GM23338 (cell line): ENCODE data around the gene CYBA. TPM values are rescaled to one million over a fixed set of nuclear protein-coding genes. Genes with fewer than 3 reads are reported as not detected.

Experiments
- ATAC-seq: fragments of 200-7000 bp; cut with Tn5 transposase; 3 replicates; pipeline ENCODE4 v1.9.1; 2020
- DNase-seq: peaks from one replicate; pipeline ENCODE4 v3.0.0-alpha.2; 2015; ENCODE audit warnings: low spot score
- H2AFZ ChIP-seq: fragments of 200-600 bp; sonication (generic); 2 replicates; pipeline ENCODE4 v1.8.0; 2016; ENCODE audit warnings: antibody characterized with exemption, mild to moderate bottlenecking, moderate library complexity
- H3F3A ChIP-seq: fragments of 200-600 bp; sonication (generic); replicated peaks from 2 replicates; pipeline ENCODE4 v1.8.0; 2017; ENCODE audit warnings: antibody characterized with exemption, mixed run types, low read depth
- H3K27ac ChIP-seq: fragments of 200-600 bp; sonication (generic); 2 replicates; pipeline ENCODE4 v1.6.1; 2016; ENCODE audit warnings: low read depth
- H3K27me3 ChIP-seq: fragments of 200-600 bp; sonication (generic); 2 replicates; pipeline ENCODE4 v1.8.0; 2016; ENCODE audit warnings: mild to moderate bottlenecking, mixed run types, moderate library complexity; ENCODE audit not compliant: insufficient read depth
- H3K36me3 ChIP-seq: fragments of 200-600 bp; sonication (generic); 2 replicates; pipeline ENCODE4 v1.8.0; 2016; ENCODE audit warnings: mild to moderate bottlenecking; ENCODE audit not compliant: insufficient read depth
- H3K4me1 ChIP-seq: fragments of 200-600 bp; sonication (generic); 2 replicates; pipeline ENCODE4 v1.8.0; 2016; ENCODE audit warnings: mild to moderate bottlenecking, moderate library complexity; ENCODE audit not compliant: insufficient read depth
- H3K4me2 ChIP-seq: fragments of 200-600 bp; sonication (generic); 2 replicates; pipeline ENCODE4 v1.7.1; 2017; ENCODE audit warnings: mixed run types
- H3K4me3 ChIP-seq: fragments of 200-600 bp; sonication (generic); 2 replicates; pipeline ENCODE4 v1.6.1; 2016; ENCODE audit warnings: mixed run types
- H3K79me2 ChIP-seq: fragments of 200-600 bp; sonication (generic); replicated peaks from 2 replicates; pipeline ENCODE4 v1.8.0; 2017; ENCODE audit warnings: mild to moderate bottlenecking; ENCODE audit not compliant: insufficient read depth
- H3K9me2 ChIP-seq: fragments of 200-600 bp; sonication (generic); 2 replicates; pipeline ENCODE4 v1.8.0; 2017; ENCODE audit not compliant: insufficient read depth
- H4K20me1 ChIP-seq: fragments of 200-600 bp; sonication (generic); replicated peaks from 2 replicates; pipeline ENCODE4 v1.8.0; 2017; ENCODE audit warnings: mild to moderate bottlenecking; ENCODE audit not compliant: insufficient read depth
- H3K27ac Mint-ChIP-seq: 2 replicates; pipeline ENCODE4 v1.8.0; 2020; ENCODE audit warnings: inconsistent platforms, mild to moderate bottlenecking, moderate library complexity, mixed read lengths
- H3K27me3 Mint-ChIP-seq: 3 replicates; pipeline ENCODE4 v1.8.0; 2022; ENCODE audit warnings: low read depth, mild to moderate bottlenecking, moderate library complexity, mixed read lengths, inconsistent platforms; ENCODE audit not compliant: insufficient read depth, poor library complexity
- H3K36me3 Mint-ChIP-seq: 3 replicates; pipeline ENCODE4 v1.8.0; 2021; ENCODE audit warnings: low read depth, mild to moderate bottlenecking, inconsistent platforms, moderate library complexity, mixed read lengths
- H3K4me1 Mint-ChIP-seq: 3 replicates; pipeline ENCODE4 v1.8.0; 2020; ENCODE audit warnings: mild to moderate bottlenecking, inconsistent platforms, mixed read lengths
- H3K4me3 Mint-ChIP-seq: 3 replicates; pipeline ENCODE4 v1.8.0; 2021; ENCODE audit warnings: moderate library complexity, mild to moderate bottlenecking, inconsistent platforms, mixed read lengths
- H3K9me3 Mint-ChIP-seq: 3 replicates; pipeline ENCODE4 v1.8.0; 2020; ENCODE audit warnings: moderate library complexity, mild to moderate bottlenecking, inconsistent platforms, mixed read lengths
- CREB1 ChIP-seq: fragments of 250-450 bp; sonication (Bioruptor Pico); IDR thresholded peaks from 2 replicates; pipeline ENCODE4 v1.5.0; 2020; ENCODE audit warnings: low read depth, mild to moderate bottlenecking, moderate library complexity
- EZH2 ChIP-seq: fragments of 200-600 bp; sonication (generic); IDR thresholded peaks from one replicate; pipeline ENCODE4 v1.8.0; 2017; ENCODE audit warnings: antibody characterized with exemption, mild to moderate bottlenecking, low read depth; ENCODE audit not compliant: unreplicated experiment
- EZH2phosphoT487 ChIP-seq: fragments of 200-600 bp; sonication (generic); IDR thresholded peaks from one replicate; pipeline ENCODE4 v1.8.1; 2018; ENCODE audit warnings: antibody characterized with exemption; ENCODE audit not compliant: unreplicated experiment
- JUNB ChIP-seq: IDR thresholded peaks from one replicate; pipeline ENCODE4 v1.6.1; 2016; ENCODE audit warnings: antibody characterized with exemption; ENCODE audit not compliant: unreplicated experiment
- NANOG ChIP-seq: IDR thresholded peaks from 2 replicates; pipeline ENCODE4 v1.6.1; 2016; ENCODE audit warnings: antibody characterized with exemption, borderline replicate concordance
- POLR2AphosphoS5 ChIP-seq: IDR thresholded peaks from 2 replicates; pipeline ENCODE4 v1.6.1; 2016; ENCODE audit warnings: antibody characterized with exemption, low read depth
- STAT1 ChIP-seq: IDR thresholded peaks from one replicate; pipeline ENCODE4 v1.6.1; 2016; ENCODE audit warnings: antibody characterized with exemption; ENCODE audit not compliant: unreplicated experiment
- ZNF114 ChIP-seq: fragments of 250-450 bp; sonication (Bioruptor Pico); IDR thresholded peaks from 2 replicates; pipeline ENCODE4 v1.5.0; 2020; ENCODE audit warnings: mild to moderate bottlenecking, moderate library complexity
- ZNF331 ChIP-seq: fragments of 250-450 bp; sonication (Bioruptor Pico); IDR thresholded peaks from 2 replicates; pipeline ENCODE4 v1.5.0; 2020; ENCODE audit warnings: low read depth, mild to moderate bottlenecking, moderate library complexity
- polyA plus RNA-seq: library from polyadenylated mRNA; unstranded; fragments of >200 nt; fragmentation: Nextera tagmentation; extraction: Ambion mirVana; gene quantifications from 2 replicates; pipeline ENCODE4 v1.2.1, GENCODE V29; 2016
- total RNA-seq: library from RNA; depleted of rRNA; stranded (reverse); fragments of >200 nt; shearing (Covaris generic); gene quantifications from 2 replicates; pipeline ENCODE4 v1.2.3, GENCODE V29; 2014
- TF ChIP-seq, protein P1 (sequence below): IDR thresholded peaks from one replicate; pipeline ENCODE4 v1.6.1; 2018; ENCODE audit warnings: antibody characterized with exemption; ENCODE audit not compliant: unreplicated experiment
- TF ChIP-seq, protein P2 (sequence below): IDR thresholded peaks from 2 replicates; pipeline ENCODE4 v1.6.1; 2016; ENCODE audit warnings: antibody characterized with exemption
- TF ChIP-seq, protein P3 (sequence below), 2 experiments: fragments of 200-600 bp in 1 of 2; sonication (generic) in 1 of 2; conservative IDR thresholded peaks; 2 replicates each; pipeline versions ENCODE4 v1.5.1 to v1.6.1; 2016 to 2017; ENCODE audit warnings: antibody characterized with exemption in 2 of 2, low read depth in 2 of 2, mild to moderate bottlenecking in 2 of 2, moderate library complexity in 1 of 2
- TF ChIP-seq, protein P4 (sequence below): fragments of 250-450 bp; sonication (Bioruptor Pico); IDR thresholded peaks from 2 replicates; pipeline ENCODE4 v1.5.0; 2020; ENCODE audit warnings: mild to moderate bottlenecking, moderate library complexity

Gene CYBA
- total and polyA plus RNA-seq, 2 experiments from 2014 or later, result 275 to 281 TPM

DNA sequence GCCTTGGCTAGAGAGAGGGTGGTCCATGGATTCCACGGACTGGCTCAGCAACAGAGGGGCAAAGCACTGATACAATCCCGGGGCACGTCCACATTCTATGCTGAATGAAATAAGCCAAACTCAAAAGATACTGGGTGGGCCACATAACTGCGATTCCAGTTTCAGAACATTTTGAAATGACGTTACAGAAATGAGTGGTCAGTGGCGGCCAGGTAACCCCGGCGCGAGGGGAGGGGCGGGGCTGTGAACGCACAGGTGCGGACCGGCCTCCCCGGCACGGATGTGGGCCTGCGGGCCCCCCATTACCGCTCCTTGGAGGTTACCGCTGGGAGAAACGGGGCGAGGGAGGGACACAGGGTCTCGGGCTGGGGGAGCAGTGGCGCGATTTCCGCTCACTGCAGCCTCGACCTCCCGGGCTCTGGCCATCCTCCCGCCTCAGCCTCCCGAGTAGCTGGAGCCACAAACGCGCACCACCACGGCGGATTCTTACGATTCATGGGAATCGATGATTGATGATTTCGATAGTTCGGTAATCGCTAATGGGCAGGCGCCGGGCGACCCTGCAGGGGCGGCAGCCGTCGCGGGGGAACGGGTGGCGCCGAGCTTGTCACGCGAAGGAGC is 11.5 kb upstream of the CYBA start:
- Mint-ChIP-seq H3K4me1 (peaks cover 15% of the 10 kb centered on the region; the same call in 2 of the 3 replicates), H3K36me3 (peaks cover 7% of the 10 kb centered on the region), H3K27ac (peak overlapping the region; percentile 11; the same call in 1 of the 2 replicates), H3K27me3 (peaks cover 13% of the 10 kb centered on the region), H3K9me3 (peaks cover 2% of the 10 kb centered on the region; the same call in 1 of the 3 replicates), H3K4me3 (peak overlapping the region; percentile 96)
- DNase-seq, result peak; percentile 40
- peaks cover 18% of the 10 kb centered on the region for H3K4me1 ChIP-seq
- H4K20me1 ChIP-seq, result peaks cover 30% of the 10 kb centered on the region
- peak; percentile 14 for ATAC-seq
- peak overlapping the region; percentile 81 for H2AFZ ChIP-seq
- H3K4me2 ChIP-seq, result peak overlapping the region; percentile 97
- H3K9me2 ChIP-seq, result no peaks in the 10 kb centered on the region
- no peak overlapping the region; the same call in 1 of the 2 replicates for H3K27ac ChIP-seq
- H3F3A ChIP-seq, result 0 out of 2 replicates have a peak, but pooled peaks cover 12% of the 10 kb centered on the region
- peaks cover 65% of the 10 kb centered on the region for H3K79me2 ChIP-seq
- H3K36me3 ChIP-seq, result peaks cover 7% of the 10 kb centered on the region; the same call in 1 of the 2 replicates
- peak overlapping the region; percentile 90 for H3K4me3 ChIP-seq
- TF ChIP-seq, protein P1, sequence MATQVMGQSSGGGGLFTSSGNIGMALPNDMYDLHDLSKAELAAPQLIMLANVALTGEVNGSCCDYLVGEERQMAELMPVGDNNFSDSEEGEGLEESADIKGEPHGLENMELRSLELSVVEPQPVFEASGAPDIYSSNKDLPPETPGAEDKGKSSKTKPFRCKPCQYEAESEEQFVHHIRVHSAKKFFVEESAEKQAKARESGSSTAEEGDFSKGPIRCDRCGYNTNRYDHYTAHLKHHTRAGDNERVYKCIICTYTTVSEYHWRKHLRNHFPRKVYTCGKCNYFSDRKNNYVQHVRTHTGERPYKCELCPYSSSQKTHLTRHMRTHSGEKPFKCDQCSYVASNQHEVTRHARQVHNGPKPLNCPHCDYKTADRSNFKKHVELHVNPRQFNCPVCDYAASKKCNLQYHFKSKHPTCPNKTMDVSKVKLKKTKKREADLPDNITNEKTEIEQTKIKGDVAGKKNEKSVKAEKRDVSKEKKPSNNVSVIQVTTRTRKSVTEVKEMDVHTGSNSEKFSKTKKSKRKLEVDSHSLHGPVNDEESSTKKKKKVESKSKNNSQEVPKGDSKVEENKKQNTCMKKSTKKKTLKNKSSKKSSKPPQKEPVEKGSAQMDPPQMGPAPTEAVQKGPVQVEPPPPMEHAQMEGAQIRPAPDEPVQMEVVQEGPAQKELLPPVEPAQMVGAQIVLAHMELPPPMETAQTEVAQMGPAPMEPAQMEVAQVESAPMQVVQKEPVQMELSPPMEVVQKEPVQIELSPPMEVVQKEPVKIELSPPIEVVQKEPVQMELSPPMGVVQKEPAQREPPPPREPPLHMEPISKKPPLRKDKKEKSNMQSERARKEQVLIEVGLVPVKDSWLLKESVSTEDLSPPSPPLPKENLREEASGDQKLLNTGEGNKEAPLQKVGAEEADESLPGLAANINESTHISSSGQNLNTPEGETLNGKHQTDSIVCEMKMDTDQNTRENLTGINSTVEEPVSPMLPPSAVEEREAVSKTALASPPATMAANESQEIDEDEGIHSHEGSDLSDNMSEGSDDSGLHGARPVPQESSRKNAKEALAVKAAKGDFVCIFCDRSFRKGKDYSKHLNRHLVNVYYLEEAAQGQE, result no peak
- TF ChIP-seq POLR2AphosphoS5, result no peak
- no peak for TF ChIP-seq STAT1
- TF ChIP-seq, protein P2, sequence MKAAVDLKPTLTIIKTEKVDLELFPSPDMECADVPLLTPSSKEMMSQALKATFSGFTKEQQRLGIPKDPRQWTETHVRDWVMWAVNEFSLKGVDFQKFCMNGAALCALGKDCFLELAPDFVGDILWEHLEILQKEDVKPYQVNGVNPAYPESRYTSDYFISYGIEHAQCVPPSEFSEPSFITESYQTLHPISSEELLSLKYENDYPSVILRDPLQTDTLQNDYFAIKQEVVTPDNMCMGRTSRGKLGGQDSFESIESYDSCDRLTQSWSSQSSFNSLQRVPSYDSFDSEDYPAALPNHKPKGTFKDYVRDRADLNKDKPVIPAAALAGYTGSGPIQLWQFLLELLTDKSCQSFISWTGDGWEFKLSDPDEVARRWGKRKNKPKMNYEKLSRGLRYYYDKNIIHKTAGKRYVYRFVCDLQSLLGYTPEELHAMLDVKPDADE, result no peak
- no peak for TF ChIP-seq EZH2phosphoT487
- TF ChIP-seq, protein P3, sequence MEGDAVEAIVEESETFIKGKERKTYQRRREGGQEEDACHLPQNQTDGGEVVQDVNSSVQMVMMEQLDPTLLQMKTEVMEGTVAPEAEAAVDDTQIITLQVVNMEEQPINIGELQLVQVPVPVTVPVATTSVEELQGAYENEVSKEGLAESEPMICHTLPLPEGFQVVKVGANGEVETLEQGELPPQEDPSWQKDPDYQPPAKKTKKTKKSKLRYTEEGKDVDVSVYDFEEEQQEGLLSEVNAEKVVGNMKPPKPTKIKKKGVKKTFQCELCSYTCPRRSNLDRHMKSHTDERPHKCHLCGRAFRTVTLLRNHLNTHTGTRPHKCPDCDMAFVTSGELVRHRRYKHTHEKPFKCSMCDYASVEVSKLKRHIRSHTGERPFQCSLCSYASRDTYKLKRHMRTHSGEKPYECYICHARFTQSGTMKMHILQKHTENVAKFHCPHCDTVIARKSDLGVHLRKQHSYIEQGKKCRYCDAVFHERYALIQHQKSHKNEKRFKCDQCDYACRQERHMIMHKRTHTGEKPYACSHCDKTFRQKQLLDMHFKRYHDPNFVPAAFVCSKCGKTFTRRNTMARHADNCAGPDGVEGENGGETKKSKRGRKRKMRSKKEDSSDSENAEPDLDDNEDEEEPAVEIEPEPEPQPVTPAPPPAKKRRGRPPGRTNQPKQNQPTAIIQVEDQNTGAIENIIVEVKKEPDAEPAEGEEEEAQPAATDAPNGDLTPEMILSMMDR (conservative IDR thresholded peaks at IDR 0.05; ENCODE audit: low read depth in 2 of 2), result no peak
- TF ChIP-seq, protein P4, sequence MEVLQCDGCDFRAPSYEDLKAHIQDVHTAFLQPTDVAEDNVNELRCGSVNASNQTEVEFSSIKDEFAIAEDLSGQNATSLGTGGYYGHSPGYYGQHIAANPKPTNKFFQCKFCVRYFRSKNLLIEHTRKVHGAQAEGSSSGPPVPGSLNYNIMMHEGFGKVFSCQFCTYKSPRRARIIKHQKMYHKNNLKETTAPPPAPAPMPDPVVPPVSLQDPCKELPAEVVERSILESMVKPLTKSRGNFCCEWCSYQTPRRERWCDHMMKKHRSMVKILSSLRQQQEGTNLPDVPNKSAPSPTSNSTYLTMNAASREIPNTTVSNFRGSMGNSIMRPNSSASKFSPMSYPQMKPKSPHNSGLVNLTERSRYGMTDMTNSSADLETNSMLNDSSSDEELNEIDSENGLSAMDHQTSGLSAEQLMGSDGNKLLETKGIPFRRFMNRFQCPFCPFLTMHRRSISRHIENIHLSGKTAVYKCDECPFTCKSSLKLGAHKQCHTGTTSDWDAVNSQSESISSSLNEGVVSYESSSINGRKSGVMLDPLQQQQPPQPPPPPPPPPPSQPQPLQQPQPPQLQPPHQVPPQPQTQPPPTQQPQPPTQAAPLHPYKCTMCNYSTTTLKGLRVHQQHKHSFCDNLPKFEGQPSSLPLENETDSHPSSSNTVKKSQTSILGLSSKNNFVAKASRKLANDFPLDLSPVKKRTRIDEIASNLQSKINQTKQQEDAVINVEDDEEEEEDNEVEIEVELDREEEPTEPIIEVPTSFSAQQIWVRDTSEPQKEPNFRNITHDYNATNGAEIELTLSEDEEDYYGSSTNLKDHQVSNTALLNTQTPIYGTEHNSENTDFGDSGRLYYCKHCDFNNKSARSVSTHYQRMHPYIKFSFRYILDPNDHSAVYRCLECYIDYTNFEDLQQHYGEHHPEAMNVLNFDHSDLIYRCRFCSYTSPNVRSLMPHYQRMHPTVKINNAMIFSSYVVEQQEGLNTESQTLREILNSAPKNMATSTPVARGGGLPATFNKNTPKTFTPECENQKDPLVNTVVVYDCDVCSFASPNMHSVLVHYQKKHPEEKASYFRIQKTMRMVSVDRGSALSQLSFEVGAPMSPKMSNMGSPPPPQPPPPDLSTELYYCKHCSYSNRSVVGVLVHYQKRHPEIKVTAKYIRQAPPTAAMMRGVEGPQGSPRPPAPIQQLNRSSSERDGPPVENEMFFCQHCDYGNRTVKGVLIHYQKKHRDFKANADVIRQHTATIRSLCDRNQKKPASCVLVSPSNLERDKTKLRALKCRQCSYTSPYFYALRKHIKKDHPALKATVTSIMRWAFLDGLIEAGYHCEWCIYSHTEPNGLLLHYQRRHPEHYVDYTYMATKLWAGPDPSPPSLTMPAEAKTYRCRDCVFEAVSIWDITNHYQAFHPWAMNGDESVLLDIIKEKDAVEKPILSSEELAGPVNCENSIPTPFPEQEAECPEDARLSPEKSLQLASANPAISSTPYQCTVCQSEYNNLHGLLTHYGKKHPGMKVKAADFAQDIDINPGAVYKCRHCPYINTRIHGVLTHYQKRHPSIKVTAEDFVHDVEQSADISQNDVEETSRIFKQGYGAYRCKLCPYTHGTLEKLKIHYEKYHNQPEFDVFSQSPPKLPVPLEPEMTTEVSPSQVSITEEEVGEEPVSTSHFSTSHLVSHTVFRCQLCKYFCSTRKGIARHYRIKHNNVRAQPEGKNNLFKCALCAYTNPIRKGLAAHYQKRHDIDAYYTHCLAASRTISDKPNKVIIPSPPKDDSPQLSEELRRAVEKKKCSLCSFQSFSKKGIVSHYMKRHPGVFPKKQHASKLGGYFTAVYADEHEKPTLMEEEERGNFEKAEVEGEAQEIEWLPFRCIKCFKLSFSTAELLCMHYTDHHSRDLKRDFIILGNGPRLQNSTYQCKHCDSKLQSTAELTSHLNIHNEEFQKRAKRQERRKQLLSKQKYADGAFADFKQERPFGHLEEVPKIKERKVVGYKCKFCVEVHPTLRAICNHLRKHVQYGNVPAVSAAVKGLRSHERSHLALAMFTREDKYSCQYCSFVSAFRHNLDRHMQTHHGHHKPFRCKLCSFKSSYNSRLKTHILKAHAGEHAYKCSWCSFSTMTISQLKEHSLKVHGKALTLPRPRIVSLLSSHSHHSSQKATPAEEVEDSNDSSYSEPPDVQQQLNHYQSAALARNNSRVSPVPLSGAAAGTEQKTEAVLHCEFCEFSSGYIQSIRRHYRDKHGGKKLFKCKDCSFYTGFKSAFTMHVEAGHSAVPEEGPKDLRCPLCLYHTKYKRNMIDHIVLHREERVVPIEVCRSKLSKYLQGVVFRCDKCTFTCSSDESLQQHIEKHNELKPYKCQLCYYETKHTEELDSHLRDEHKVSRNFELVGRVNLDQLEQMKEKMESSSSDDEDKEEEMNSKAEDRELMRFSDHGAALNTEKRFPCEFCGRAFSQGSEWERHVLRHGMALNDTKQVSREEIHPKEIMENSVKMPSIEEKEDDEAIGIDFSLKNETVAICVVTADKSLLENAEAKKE (CRISPR knock-in tag), result no peak
- no peak for TF ChIP-seq ZNF114 (CRISPR knock-in tag)
- no peak for TF ChIP-seq EZH2
- no peak for TF ChIP-seq JUNB
- TF ChIP-seq CREB1 (CRISPR knock-in tag), result no peak
- TF ChIP-seq NANOG, result no peak
- TF ChIP-seq ZNF331 (CRISPR knock-in tag), result no peak
- H3K27me3 ChIP-seq, result no peaks in the 10 kb centered on the region
